ENCODE results near the gene LRRC1. TPM values are rescaled to one million over a fixed set of nuclear protein-coding genes. Genes with fewer than 3 reads are reported as not detected.
"Not testable (repeated sequence)": the region's sequence is repeated elsewhere in the genome, so short reads cannot be mapped to it uniquely, and the experiment has no call there.

The LRRC1 gene
- total and polyA plus RNA-seq, 10 donors: 1.8 to 6.3 (median 3.7) TPM

GRCh38 chr6:53802582-53802981, 7.8 kb downstream of the LRRC1 start:
- intact Hi-C loops (cut with DNase I; ENCODE audit: low total_unique reads): no loop called here
- Histone ChIP-seq H3K9me3 (no peaks in the 10 kb centered on the region), H3K36me3 (no peaks in the 10 kb centered on the region), H3K4me3 (no peak overlapping the region), H3K4me1 (no peaks in the 10 kb centered on the region), H3K27ac (no peak overlapping the region), H3K27me3 (replicated peaks in 1 of 7) (no peaks in the 10 kb centered on the region)
- TF ChIP-seq POLR2A (IDR thresholded peaks at IDR 0.05): no peak
- no peak for TF ChIP-seq POLR2AphosphoS5 (IDR thresholded peaks at IDR 0.05)
- no peak for TF ChIP-seq CTCF (IDR thresholded peaks at IDR 0.05 in 8 of 11, conservative IDR thresholded peaks at IDR 0.05 in 3 of 11)
- no peak for DNase-seq

GRCh38 chr6:53803081-53803860, 8.5 kb downstream of the LRRC1 start:
- Histone ChIP-seq H3K4me3 (no peak overlapping the region), H3K27me3 (replicated peaks in 1 of 7) (no peaks in the 10 kb centered on the region), H3K9me3 (no peaks in the 10 kb centered on the region), H3K4me1 (no peaks in the 10 kb centered on the region), H3K36me3 (no peaks in the 10 kb centered on the region), H3K27ac (no peak overlapping the region)
- intact Hi-C loops (cut with DNase I; ENCODE audit: low total_unique reads): no loop called here
- DNase-seq: no peak
- TF ChIP-seq POLR2A (IDR thresholded peaks at IDR 0.05) (no peak), POLR2AphosphoS5 (IDR thresholded peaks at IDR 0.05) (no peak)
- 88 to 95% (median 93%) methylated on average over 6 of the region's 6 CpGs for WGBS, 5 donors

GRCh38 chr6:53805016-53805415, 10.2 kb downstream of the LRRC1 start:
- WGBS, 5 donors: 93 to 96% (median 94%) methylated on average over 7 of the region's 7 CpGs
- intact Hi-C loops (cut with DNase I; ENCODE audit: low total_unique reads): no loop called here
- Histone ChIP-seq H3K4me1 (no peaks in the 10 kb centered on the region), H3K9me3 (no peaks in the 10 kb centered on the region), H3K36me3 (no peaks in the 10 kb centered on the region), H3K4me3 (no peak overlapping the region), H3K27ac (no peak overlapping the region), H3K27me3 (replicated peaks in 1 of 7) (no peaks in the 10 kb centered on the region)
- DNase-seq: no peak
- no peak for TF ChIP-seq CTCF (IDR thresholded peaks at IDR 0.05 in 8 of 11, conservative IDR thresholded peaks at IDR 0.05 in 3 of 11)
- no peak for TF ChIP-seq POLR2AphosphoS5 (IDR thresholded peaks at IDR 0.05)
- TF ChIP-seq POLR2A (IDR thresholded peaks at IDR 0.05): no peak

- no peak for DNase-seq
- intact Hi-C loops (cut with DNase I; ENCODE audit: low total_unique reads): no loop called here
- H3K9me3 ChIP-seq: no peaks in the 10 kb centered on the region
- H3K4me3 ChIP-seq: no peak overlapping the region
- no peaks in the 10 kb centered on the region for H3K27me3 ChIP-seq (replicated peaks in 1 of 7)
- no peak for TF ChIP-seq POLR2A (IDR thresholded peaks at IDR 0.05)
- TF ChIP-seq POLR2AphosphoS5 (IDR thresholded peaks at IDR 0.05): no peak
- no peak for TF ChIP-seq CTCF (IDR thresholded peaks at IDR 0.05 in 8 of 11, conservative IDR thresholded peaks at IDR 0.05 in 3 of 11)
- no peaks in the 10 kb centered on the region for H3K4me1 ChIP-seq
- 76 to 84% (median 79%) methylated on average over 4 of the region's 4 CpGs for WGBS, 5 donors
- H3K36me3 ChIP-seq: no peaks in the 10 kb centered on the region
- H3K27ac ChIP-seq: no peak overlapping the region
These were observed 10.9 kb downstream of the LRRC1 start for GRCh38 chr6:53805725-53806124.

- WGBS, 5 donors: 81 to 93% (median 87%) methylated on average over 6 of the region's 6 CpGs
- intact Hi-C loops (cut with DNase I; ENCODE audit: low total_unique reads); H3K36me3 ChIP-seq; H3K4me3 ChIP-seq; H3K9me3 ChIP-seq; H3K27ac ChIP-seq; DNase-seq; H3K4me1 ChIP-seq; H3K27me3 ChIP-seq (replicated peaks in 1 of 7): not testable (repeated sequence)
These were observed 12.8 kb downstream of the LRRC1 start for GRCh38 chr6:53807606-53808005.

Measured in spleen (tissue), 11 donors.